GM19463 (cell line): ENCODE measurements around the gene ALB.
A peak's percentile ranks its signal among the peaks of the same experiment; 100 is the strongest.
"Not testable (repeated sequence)": the region's sequence is repeated elsewhere in the genome, so short reads cannot be mapped to it uniquely, and the experiment has no call there.

Experiments used
- ATAC-seq: cut with Tn5 transposase; IDR thresholded peaks from one replicate; pipeline ENCODE4 v1.9.1; 2021; ENCODE audit warnings: mild to moderate bottlenecking, moderate library complexity; ENCODE audit not compliant: unreplicated experiment

The ALB gene

DNA sequence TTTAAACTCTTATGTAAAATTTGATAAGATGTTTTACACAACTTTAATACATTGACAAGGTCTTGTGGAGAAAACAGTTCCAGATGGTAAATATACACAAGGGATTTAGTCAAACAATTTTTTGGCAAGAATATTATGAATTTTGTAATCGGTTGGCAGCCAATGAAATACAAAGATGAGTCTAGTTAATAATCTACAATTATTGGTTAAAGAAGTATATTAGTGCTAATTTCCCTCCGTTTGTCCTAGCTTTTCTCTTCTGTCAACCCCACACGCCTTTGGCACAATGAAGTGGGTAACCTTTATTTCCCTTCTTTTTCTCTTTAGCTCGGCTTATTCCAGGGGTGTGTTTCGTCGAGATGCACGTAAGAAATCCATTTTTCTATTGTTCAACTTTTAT is at the start of gene ALB:
ALB (plus strand) TSS at position 246 of the 400 bp plus-strand sequence; CDS start at position 287, 41 bp downstream.
- no peak for ATAC-seq

DNA sequence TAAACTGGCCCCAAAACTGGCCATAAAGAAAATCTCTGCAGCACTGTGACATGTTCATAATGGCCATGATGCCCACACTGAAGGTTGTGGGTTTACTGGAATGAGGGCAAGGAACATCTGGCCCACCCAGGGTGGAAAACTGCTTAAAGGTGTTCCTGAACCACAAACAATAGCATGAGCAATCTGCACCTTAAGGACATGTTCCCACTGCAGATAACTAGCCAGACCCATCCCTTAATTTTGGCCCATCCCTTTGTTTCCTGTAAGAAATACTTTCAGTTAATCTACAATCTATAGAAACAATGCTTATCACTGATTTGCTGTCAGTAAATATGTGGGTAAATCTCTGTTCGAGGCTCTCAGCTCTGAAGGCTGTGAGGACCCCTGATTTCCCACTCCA is 46.9 kb upstream of the ALB start:
- not testable (repeated sequence) for ATAC-seq

DNA sequence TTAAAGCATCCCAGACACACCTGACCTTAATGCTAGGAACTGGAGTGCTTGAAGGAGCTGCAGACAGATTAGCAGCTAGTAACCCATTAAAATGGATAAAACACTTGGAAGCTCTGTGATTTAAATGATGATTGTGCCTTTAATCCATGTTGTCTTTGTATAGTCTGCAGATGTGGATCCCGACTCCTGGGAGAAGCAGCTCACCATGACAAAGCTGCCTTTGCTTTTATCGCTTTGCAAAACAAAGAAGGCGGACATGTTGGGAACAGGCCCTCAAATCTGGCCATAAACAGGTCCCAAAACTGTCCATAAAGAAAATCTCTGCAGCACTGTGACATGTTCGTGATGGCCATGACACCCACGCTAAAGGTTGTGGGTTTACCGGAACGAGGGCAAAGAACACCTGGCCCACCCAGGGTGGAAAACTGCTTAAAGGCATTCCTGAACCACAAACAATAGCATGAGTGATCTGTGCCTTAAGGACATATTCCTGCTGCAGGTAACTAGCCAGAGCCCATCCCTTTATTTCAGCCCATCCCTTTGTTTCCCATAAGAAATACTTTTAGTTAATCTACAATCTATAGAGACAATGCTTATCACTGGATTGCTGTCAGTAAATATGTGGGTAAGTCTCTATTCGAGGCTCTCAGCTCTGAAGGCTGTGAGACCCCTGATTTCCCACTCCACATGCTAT is 34.4 kb upstream of the ALB start:
- not testable (repeated sequence) for ATAC-seq

DNA sequence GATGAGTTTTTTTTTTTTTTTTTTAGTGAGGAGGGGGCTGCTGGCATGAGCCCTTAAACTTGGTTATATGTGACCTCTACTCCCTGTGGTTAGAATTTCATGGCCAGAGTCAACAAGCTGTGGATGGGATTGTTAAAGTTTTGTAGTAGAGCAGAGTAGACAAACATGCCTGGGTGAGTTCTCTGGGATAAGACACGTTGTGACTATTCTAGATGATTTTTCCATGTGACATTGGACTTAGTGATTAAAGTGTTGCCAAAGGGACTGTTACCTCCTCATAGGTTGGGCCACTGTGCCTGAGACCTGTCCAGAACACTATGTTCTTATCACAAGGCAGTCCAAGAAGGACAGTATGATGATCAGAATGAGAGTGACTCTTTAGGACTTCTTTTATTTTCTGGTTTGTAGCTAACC is 28.8 kb upstream of the ALB start:
- no peak for ATAC-seq

DNA sequence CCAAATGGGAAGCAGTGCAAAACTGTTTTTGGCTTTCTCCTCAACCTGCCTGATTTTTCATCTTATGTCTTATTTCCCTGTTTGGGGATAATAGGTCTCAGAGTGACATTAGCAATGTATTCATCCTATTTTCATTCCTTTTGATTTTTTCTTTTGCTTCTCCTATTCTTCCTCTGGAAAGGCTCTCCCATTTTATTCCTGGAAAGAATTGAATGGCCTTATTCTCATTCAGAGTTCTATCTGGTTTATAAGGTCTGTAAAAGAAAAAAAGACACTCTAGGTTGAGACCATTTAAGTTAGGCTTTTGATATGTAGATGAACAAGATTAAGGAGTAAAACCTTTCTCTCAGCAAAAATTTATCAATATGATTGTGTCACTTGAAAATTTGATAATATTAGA is 27.8 kb upstream of the ALB start:
- ATAC-seq = no peak

DNA sequence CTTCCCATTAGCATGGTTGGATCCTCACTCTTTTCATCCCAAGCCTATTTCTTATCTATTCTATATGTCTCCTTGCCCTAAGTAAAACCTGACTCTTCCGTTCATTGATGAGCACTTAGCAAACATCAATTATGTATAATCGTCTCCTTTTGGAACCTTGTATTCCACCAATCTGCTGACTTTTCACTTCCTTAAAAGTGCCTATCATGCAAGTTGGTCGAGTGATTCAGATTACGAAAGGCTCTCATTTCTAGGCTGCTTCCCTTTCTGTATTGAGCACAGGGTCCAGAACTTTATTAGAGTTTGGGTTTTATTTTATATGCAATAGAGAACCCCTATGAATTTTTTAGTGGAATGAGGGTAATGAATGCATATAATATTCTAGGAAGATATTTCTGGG is 27.1 kb upstream of the ALB start:
- no peak for ATAC-seq

DNA sequence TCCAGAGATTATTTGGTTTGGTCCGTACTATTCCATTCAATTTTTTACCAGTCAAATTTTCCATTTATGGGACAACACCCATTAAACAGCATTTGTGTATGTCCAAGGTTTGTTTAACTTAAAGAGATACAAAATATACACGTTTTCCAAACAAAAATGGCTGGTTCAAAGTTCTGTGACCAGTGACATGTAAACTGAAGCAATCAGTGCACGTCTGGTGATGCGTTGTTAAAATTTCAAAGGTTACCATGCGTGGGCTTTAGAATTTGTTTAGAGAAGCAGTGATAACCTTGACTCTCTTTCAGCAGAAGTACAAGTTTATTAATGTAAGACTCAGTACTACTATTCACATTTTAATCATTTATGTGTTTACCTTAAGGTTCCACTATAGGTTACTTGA is 25.2 kb upstream of the ALB start:
- no peak for ATAC-seq

DNA sequence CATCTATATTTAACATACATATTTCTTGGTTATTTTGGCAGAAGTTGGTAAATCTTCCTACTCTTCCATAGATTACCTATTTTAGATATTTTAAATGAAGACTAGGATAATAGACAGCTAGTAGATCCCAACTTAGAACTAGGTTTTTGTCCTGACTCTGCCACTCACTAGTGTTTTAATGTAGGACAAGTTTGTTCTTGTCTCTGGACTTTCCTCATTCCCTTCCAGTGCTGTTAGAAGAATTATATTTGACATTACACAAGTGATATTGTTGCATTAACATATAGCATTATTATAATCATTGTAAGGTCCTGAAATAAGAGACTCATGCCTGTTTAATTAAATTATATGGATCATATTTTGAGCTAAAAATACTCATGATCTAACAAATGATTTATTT is 24.1 kb upstream of the ALB start:
- ATAC-seq = no peak

DNA sequence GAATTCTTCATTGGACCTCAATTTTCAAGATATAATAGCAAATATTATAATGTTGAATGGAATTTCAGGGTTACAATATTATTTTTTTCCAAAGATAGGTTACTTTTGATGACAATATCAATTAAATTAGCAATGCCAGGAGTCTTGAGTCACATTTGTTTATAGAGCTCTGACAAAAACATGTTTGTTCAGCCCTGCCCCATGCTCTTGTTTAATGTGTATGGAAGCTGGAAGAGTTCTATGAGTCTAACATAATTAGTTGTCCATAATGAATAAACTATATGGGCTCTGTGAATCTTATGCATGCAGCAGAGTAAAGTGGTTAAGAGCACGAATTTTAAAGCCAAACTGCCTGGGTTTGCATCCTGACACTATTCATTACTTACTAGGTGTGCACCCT is 22.9 kb upstream of the ALB start:
- ATAC-seq = no peak

DNA sequence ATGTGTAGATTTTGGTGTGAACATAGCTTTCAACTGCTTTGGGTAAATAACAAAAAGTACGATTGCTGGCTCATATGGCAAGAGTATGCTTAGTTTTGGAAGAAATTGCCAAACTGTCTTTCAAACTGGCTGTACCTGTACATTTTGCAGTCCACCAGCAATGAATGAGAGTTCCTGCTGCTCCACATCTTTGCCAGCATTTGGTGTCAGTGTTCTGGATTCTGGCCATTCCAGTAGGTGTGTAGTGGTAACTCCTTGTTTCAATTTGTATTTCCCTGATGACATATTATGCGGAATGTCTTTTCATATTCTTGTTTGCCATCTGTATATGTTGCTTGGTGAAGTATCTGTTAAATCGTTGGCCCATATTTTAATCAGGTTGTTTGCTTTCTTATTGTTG is 20.6 kb upstream of the ALB start:
- ATAC-seq = no peak

DNA sequence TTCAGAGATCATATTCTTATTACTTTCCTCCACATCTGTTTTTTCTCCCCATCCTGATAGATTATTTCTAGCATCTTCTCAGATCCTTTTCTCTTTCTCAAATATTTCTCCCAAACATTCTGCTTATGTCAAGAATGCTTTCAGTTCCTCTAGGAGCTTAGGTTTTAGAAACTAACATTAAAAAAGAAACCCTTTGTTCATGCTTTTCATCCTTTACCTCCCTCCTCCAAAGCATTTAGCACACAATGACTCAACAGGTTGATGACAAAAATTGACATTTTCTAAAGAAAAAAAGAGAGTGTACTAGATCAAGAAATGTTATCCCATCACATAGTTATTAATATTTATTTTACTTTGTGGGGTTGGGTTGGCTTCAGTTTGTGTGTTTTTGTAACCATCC is 16.5 kb upstream of the ALB start:
- ATAC-seq = peak; percentile 63

DNA sequence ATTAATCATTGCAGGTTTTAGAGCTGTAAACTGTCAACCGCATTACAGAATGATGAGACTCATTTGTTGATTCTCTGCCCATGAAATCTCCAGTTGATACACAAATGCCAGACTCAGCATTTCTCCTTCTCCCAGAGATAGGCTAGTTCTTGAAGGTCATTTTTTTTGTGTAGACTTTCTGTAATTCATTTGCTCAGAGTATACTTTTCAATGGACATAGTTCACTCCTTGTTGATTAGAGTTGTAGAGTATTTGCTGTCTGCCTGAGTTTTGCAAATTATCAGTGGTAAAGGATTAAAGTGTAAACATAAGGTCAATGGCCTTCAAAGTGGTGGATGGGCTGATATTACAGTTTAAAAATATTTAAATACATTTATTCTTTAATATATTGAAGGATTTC is 15.2 kb upstream of the ALB start:
- no peak for ATAC-seq

DNA sequence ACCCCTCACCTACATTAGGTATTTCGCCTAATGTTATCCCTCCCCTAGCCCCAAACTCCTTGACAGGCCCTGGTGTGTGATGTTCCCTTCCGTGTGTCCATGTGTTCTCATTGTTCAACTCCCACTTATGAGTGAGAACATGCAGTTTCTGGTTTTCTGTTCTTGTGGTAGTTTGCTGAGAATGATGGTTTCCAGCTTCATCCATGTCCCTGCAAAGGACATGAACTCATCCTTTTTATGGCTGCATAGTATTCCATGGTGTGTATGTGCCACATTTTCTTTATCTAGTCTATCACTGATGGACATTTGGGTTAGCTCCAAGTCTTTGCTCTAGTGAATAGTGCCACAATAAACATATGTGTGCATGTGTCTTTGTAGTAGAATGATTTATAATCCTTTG is 14.4 kb upstream of the ALB start:
- ATAC-seq = not testable (repeated sequence)

DNA sequence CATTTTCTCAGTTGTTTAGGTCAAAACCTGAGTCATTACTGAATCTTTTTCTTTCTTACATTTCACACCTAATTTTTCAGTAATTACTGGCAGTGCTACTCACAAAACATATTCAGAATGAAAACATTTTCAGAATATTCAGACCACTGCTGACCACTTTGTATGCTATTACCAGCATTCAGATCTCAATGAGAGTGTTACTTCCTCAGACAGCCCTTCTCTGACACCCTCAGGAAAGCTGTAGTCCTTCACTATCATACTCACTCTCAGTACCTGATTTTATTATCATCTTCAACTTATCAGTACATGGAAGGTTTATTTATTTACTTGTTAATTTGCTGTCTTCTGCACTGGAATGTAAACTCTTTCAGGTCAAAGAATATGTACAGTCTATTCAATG is 12.3 kb upstream of the ALB start:
- ATAC-seq = no peak

DNA sequence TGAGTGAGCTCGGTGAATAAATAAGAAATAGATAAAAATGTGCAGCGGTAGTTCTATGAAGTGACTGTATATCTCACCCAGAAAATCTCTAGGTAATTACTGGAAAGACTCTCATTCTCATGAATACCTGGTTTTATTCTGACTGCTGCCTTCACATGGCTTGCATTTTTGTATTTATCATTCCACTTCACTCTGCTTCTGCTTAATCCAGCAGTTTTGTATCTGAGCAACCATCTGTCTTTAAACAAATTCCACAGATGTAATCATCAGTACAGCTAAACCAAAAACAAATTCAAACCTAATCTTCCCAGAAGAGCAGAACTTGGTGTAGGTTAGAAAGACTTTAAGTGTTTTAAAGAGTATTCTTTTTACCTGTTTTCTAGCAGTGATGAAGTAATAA is 11.2 kb upstream of the ALB start:
- ATAC-seq = no peak

DNA sequence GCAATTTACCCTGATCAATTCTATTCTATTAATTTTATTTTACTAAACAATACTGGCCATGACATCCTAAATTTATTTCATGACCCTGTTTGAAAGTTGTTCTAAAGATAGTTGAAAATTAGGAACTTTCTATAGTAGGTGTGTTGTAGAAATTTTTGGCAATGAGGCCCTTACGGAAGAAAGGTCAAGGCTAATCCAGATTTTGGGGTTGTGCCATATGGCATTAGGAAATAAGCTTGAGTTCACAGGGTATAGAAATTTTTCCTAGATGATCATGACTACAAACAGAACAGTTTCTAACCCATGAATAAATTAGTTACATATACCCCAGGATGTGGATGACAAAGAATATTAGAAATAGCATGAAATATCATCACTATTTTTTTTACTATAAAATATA is 7.8 kb upstream of the ALB start:
- ATAC-seq = no peak

DNA sequence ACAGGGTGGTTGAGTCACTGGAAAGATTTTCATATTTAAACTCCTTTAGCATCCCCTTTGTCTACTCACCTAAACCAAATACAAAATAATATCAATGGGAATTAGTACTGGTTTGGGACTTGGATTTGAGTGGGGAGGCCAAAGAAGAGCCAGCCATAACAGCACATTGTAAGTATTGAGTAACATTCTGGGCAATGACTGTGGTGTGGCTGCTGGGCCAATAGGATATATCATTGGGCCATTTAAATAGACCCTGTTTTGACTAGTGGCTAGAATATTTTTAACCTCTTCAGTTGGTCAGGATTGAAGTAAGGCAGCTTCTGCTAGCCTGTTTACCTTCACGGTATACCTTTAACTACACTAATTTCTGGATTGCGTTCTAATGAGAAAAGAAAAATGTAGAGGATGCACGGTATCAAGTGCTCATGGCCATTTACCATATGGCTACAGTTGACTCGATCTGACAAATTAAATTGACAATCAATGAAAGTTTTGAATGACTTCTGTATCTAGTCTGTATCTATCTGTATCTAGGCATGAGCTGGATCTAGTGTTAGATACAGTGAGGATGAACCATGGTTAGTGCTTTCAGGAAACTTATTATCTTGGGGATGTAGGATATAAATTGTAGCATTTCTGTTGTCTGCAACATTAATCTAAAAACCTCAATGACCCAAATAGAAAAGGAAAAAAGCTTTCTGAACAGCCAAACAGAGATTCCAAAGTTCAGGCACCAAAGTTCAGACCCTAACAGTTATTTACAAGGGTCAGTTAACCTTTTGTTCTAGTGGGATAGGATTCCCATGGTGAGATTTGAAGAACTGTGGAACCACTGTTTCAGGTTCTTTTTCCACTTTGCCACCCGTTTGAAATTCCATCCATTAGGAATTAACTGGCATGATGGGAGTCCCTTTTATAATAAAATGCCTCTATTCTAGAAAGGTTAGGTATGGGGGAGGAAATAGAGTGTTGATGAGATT is 6.8 kb upstream of the ALB start:
- no peak for ATAC-seq

DNA sequence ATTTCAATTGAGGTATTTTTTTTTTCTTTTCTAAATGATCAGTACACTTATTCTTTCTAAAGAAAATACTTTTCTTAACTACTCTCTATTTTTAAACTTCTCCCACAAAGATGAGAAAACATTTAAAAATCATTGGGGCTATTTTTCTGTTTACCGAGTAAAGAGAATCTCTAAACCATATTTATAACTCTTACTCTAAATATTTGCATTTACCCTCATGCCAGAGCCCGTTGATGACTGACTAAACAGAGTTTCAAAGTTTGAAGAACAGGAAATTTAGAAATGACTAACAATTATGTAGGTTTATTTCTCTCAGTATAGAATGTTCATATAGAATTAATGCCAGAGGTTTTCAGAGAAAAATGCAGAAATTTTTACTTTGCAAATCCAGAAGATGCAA is 2.7 kb upstream of the ALB start:
- ATAC-seq = no peak

DNA sequence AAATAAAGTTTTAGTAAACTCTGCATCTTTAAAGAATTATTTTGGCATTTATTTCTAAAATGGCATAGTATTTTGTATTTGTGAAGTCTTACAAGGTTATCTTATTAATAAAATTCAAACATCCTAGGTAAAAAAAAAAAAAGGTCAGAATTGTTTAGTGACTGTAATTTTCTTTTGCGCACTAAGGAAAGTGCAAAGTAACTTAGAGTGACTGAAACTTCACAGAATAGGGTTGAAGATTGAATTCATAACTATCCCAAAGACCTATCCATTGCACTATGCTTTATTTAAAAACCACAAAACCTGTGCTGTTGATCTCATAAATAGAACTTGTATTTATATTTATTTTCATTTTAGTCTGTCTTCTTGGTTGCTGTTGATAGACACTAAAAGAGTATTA is 370 bp downstream of the ALB start:
- no peak for ATAC-seq

DNA sequence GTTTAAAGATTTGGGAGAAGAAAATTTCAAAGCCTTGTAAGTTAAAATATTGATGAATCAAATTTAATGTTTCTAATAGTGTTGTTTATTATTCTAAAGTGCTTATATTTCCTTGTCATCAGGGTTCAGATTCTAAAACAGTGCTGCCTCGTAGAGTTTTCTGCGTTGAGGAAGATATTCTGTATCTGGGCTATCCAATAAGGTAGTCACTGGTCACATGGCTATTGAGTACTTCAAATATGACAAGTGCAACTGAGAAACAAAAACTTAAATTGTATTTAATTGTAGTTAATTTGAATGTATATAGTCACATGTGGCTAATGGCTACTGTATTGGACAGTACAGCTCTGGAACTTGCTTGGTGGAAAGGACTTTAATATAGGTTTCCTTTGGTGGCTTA is 1.1 kb downstream of the ALB start:
- ATAC-seq = no peak

DNA sequence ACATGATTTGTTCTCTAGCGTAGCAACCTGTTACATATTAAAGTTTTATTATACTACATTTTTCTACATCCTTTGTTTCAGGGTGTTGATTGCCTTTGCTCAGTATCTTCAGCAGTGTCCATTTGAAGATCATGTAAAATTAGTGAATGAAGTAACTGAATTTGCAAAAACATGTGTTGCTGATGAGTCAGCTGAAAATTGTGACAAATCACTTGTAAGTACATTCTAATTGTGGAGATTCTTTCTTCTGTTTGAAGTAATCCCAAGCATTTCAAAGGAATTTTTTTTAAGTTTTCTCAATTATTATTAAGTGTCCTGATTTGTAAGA is 2.4 kb downstream of the ALB start:
- no peak for ATAC-seq

DNA sequence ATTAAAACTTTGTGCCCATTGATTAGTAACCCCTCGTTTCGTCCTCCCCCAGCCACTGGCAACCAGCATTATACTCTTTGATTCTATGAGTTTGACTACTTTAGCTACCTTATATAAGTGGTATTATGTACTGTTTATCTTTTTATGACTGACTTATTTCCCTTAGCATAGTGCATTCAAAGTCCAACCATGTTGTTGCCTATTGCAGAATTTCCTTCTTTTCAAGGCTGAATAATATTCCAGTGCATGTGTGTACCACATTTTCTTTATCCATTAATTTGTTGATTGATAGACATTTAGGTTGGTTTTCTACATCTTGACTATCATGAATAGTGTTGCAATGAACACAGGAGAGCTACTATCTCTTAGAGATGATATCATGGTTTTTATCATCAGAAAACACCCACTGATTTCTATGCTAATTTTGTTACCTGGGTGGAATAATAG is 3.2 kb downstream of the ALB start:
- ATAC-seq = no peak
